ENCODE measurements around the gene TMPRSS2. TPM values are rescaled to one million over a fixed set of nuclear protein-coding genes. Genes with fewer than 3 reads are reported as not detected.

Gene TMPRSS2
- total RNA-seq, 1 experiment from 2014 or later, result not detected

GRCh38 chr21:41458121-41458520 is 49.8 kb downstream of the TMPRSS2 start:
- H3K9me3 ChIP-seq (replicated peaks), result no peaks in the 10 kb centered on the region
- no peaks in the 10 kb centered on the region for H3K4me1 ChIP-seq
- H3K27ac ChIP-seq, result no peak overlapping the region
- no peak overlapping the region for H3K4me3 ChIP-seq
- H3K27me3 ChIP-seq, result 0 out of 2 replicates have a peak, but pooled peaks cover 3% of the 10 kb centered on the region
- no peaks in the 10 kb centered on the region for H3K36me3 ChIP-seq
- DNase-seq, result no peak

GRCh38 chr21:41453761-41454160 is 54.2 kb downstream of the TMPRSS2 start:
- H3K27me3 ChIP-seq, result no peaks in the 10 kb centered on the region
- no peak overlapping the region for H3K27ac ChIP-seq
- DNase-seq, result no peak
- no peaks in the 10 kb centered on the region for H3K4me1 ChIP-seq
- H3K36me3 ChIP-seq, result no peaks in the 10 kb centered on the region
- no peaks in the 10 kb centered on the region for H3K9me3 ChIP-seq (replicated peaks)
- no peak overlapping the region for H3K4me3 ChIP-seq

DNA sequence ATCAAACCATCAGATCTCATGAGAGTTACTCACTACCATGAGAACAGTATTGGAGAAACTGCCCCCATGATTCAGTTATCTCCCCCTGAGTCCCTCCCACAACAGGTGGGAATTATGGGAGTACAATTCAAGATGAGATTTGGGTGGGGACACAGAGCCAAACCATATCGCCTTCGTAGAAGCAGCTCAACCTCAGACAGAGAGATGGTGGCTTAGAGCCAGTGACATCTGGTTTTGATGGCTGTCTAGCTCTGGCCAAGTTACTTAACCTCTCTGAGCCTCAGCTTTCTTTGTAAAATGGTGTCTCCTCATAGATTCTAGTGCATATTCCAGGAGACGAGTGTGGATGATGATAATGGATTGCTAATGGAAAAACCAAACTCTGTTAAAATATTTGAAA is 54.8 kb downstream of the TMPRSS2 start:
- no peak overlapping the region for H3K4me3 ChIP-seq
- H3K9me3 ChIP-seq (replicated peaks), result no peaks in the 10 kb centered on the region
- no peaks in the 10 kb centered on the region for H3K4me1 ChIP-seq
- no peaks in the 10 kb centered on the region for H3K27me3 ChIP-seq
- no peak for DNase-seq
- no peaks in the 10 kb centered on the region for H3K36me3 ChIP-seq
- no peak overlapping the region for H3K27ac ChIP-seq

GRCh38 chr21:41451753-41452676 is 55.9 kb downstream of the TMPRSS2 start:
- no peaks in the 10 kb centered on the region for H3K36me3 ChIP-seq
- no peaks in the 10 kb centered on the region for H3K4me1 ChIP-seq
- no peaks in the 10 kb centered on the region for H3K9me3 ChIP-seq (replicated peaks)
- H3K4me3 ChIP-seq, result no peak overlapping the region
- H3K27ac ChIP-seq, result no peak overlapping the region
- no peak for DNase-seq
- H3K27me3 ChIP-seq, result no peaks in the 10 kb centered on the region

DNA sequence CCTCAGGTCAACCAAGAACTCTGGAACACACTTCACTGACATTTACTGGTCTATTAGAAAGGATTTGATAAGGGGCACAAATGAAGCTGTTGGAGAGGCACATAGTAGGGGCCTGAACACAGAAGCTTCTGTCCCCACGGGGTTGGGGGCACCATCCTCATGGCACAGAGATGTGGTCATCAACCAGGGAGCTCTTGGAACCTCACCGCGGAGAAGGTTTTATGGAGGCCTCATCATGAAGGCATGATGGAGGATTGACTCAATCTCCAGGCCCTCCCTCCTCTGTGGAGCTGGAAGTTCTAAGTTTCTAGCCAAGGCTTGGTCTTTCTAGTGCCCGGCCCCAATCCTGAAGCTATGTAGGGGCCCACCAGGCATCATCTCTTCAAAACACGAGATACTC is 58.3 kb downstream of the TMPRSS2 start:
- DNase-seq, result no peak
- Histone ChIP-seq H3K9me3 (replicated peaks) (no peaks in the 10 kb centered on the region), H3K4me1 (0 out of 2 replicates have a peak, but pooled peaks cover 6% of the 10 kb centered on the region), H3K27ac (no peak overlapping the region), H3K27me3 (no peaks in the 10 kb centered on the region), H3K36me3 (no peaks in the 10 kb centered on the region), H3K4me3 (no peak overlapping the region)

DNA sequence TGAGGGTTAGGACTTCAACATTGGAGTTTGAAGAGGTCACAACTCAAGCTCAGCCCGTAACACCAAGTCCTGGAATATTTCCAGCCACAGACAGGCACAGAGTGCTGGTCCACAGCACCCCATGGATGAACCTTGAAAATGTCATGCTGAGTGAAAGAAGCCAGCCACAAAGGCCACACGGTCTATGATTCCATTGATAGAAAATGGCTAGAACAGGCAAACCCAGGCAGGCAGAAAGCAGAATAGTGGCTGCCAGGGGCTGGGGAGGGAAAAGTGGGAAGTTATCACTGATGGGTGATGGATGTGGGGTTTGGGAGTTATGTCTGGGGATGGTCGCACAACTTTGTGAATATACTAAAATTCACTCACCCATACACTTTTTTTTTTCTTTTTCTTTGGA is 60.6 kb downstream of the TMPRSS2 start:
- no peak for DNase-seq
- H3K27ac ChIP-seq, result no peak overlapping the region
- H3K4me1 ChIP-seq, result 0 out of 2 replicates have a peak, but pooled peaks cover 6% of the 10 kb centered on the region
- no peak overlapping the region for H3K4me3 ChIP-seq
- H3K27me3 ChIP-seq, result no peaks in the 10 kb centered on the region
- no peaks in the 10 kb centered on the region for H3K36me3 ChIP-seq
- no peaks in the 10 kb centered on the region for H3K9me3 ChIP-seq (replicated peaks)

DNA sequence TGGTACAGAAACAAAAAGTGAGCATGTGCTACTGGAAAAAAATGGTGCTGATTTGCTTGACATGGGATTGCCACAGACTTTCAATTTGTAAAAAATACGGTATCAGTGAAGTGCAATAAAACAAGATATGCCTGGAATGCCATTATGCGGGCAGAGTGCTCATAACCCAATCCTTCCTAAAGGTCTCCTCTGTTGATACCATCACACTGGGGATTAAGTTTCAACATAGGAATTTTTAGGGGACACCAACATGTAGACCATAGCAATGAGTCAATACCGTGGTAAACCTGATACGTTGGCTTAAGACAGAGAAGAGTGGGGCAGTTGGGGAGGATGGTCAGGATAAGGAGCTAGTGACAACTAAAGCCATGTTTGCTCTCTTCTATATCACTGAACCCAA is 61.4 kb downstream of the TMPRSS2 start:
- no peak overlapping the region for H3K4me3 ChIP-seq
- no peaks in the 10 kb centered on the region for H3K36me3 ChIP-seq
- 0 out of 2 replicates have a peak, but pooled peaks cover 6% of the 10 kb centered on the region for H3K4me1 ChIP-seq
- DNase-seq, result peak; percentile 7 to 23
- H3K27ac ChIP-seq, result no peak overlapping the region
- H3K9me3 ChIP-seq (replicated peaks), result no peaks in the 10 kb centered on the region
- no peaks in the 10 kb centered on the region for H3K27me3 ChIP-seq

DNA sequence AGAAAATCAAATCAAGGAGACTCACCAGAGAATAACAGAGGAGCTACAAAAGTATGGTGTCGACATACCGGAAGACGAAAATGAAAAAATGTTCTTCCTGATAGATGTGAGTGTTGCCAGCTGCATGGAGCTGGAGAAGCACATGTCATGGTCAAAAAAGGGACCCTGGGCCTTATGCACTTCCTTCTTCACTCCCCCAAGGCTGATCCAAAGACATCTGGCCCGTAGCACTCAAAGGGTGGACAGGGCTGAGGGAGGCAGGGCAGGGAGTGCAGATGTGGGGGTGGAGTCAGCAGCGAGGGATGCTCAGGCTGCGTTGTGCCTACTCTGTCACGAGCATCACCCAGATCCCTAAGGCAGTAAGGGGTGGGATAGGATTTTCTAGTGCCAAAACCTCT is 62.5 kb downstream of the TMPRSS2 start:
- Histone ChIP-seq H3K9me3 (replicated peaks) (no peaks in the 10 kb centered on the region), H3K27me3 (no peaks in the 10 kb centered on the region), H3K27ac (no peak overlapping the region), H3K36me3 (no peaks in the 10 kb centered on the region), H3K4me3 (no peak overlapping the region), H3K4me1 (0 out of 2 replicates have a peak, but pooled peaks cover 6% of the 10 kb centered on the region)
- DNase-seq, result no peak

- H3K27ac ChIP-seq, result no peak overlapping the region
- H3K36me3 ChIP-seq, result no peaks in the 10 kb centered on the region
- no peaks in the 10 kb centered on the region for H3K9me3 ChIP-seq (replicated peaks)
- H3K4me1 ChIP-seq, result 0 out of 2 replicates have a peak, but pooled peaks cover 6% of the 10 kb centered on the region
- DNase-seq, result no peak
- no peak overlapping the region for H3K4me3 ChIP-seq
- no peaks in the 10 kb centered on the region for H3K27me3 ChIP-seq
These were observed 63.1 kb downstream of the TMPRSS2 start for GRCh38 chr21:41444703-41445464.

GRCh38 chr21:41443562-41443961 is 64.4 kb downstream of the TMPRSS2 start:
- Histone ChIP-seq H3K27me3 (no peaks in the 10 kb centered on the region), H3K36me3 (no peaks in the 10 kb centered on the region), H3K9me3 (replicated peaks) (no peaks in the 10 kb centered on the region), H3K4me1 (0 out of 2 replicates have a peak, but pooled peaks cover 6% of the 10 kb centered on the region), H3K4me3 (no peak overlapping the region), H3K27ac (no peak overlapping the region)
- DNase-seq, result no peak

DNA sequence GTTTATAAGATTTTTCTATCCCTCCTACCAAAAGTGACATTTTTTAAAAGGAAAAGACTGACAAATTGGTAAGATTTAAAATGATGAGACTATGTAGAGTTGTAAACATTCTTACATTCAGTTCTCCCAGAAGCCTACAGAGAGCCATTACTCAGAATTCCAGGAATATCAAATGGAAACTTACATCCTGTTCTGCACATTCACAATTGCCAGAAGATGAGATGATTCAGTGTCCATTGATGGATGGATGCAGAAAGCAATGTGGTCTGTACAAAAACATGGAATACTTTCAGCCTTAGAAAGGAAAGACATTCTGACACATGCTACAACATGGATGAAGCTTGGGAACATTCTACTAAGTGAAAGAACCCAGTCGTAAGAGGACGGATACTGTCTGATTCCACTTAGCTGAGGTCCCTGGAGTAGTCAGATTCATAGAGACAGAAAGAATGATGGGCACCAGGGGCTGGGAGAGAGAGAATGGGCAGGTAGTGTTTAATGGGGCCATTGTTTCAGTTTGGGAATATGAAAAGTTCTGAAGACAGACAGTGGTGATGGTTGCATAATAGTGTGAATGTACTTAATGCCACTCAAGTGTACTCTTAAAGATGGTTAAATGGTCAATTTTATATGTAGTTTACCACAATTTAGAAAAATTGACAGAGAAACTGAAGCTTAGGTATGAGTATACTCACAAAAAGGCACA is 65.3 kb downstream of the TMPRSS2 start:
- Histone ChIP-seq H3K4me1 (0 out of 2 replicates have a peak, but pooled peaks cover 6% of the 10 kb centered on the region), H3K4me3 (no peak overlapping the region), H3K27me3 (peaks cover 4% of the 10 kb centered on the region; the same call in 1 of the 2 replicates), H3K36me3 (no peaks in the 10 kb centered on the region), H3K9me3 (replicated peaks) (no peaks in the 10 kb centered on the region), H3K27ac (no peak overlapping the region)
- no peak for DNase-seq

- peaks cover 4% of the 10 kb centered on the region; the same call in 1 of the 2 replicates for H3K27me3 ChIP-seq
- no peak overlapping the region for H3K27ac ChIP-seq
- 0 out of 2 replicates have a peak, but pooled peaks cover 3% of the 10 kb centered on the region for H3K4me1 ChIP-seq
- H3K4me3 ChIP-seq, result no peak overlapping the region
- H3K36me3 ChIP-seq, result no peaks in the 10 kb centered on the region
- no peak for DNase-seq
- no peaks in the 10 kb centered on the region for H3K9me3 ChIP-seq (replicated peaks)
These were observed 66.4 kb downstream of the TMPRSS2 start for GRCh38 chr21:41441546-41441945.

DNA sequence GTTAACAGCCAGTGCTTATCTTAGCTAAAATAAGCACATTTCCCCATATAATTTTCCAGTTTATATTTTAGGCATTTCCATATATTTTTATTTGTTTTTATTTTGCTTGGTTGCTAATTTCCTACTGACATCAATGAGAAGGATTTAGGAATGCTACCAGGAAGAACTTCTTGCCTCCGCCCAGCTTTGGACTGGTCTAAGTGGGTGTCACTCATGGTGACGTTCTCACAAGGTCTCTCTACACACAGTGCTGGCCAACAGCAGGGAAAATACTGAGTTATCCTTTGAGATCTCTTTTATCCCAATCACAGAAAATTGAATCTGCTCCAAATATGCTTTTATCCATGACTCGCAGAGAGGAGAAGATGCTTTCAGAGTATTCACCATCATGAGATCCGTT is 68.7 kb downstream of the TMPRSS2 start:
- Histone ChIP-seq H3K27me3 (peaks cover 4% of the 10 kb centered on the region; the same call in 1 of the 2 replicates), H3K4me1 (no peaks in the 10 kb centered on the region), H3K27ac (no peak overlapping the region), H3K9me3 (replicated peaks) (no peaks in the 10 kb centered on the region), H3K36me3 (no peaks in the 10 kb centered on the region), H3K4me3 (no peak overlapping the region)
- no peak for DNase-seq

DNA sequence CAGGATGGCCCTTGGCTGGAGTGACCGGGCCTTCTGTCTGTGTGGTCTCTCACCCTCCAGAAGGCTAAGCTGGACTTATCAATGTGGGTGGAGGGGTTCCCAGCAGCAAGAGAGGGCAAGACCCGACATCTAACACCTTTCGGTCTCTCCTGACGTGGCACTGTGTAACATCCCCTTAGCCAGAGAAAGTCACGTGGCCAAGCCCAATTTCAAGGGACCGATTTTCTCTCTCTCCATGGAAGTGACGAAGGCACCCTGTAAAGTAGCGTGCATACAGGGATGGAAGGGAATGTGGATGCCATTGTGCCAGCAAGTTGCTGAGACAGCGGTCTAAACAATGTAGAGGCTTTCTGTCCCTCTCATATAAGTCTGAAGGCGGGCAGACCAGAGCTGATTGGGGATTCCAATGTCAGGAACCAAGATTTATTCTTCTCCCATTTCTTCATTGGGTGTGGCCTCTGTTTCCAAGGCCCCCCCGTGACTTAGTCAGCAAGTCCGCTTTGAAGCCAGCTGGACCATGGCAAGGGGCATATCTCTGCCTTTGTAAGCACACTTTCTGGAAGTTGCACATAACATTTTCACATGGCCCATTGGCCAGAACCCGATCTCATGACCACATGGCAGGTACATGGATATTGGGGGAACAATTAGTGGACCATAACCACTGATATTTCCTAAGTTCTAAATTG is 69.4 kb downstream of the TMPRSS2 start:
- no peak for DNase-seq
- no peak overlapping the region for H3K27ac ChIP-seq
- peaks cover 4% of the 10 kb centered on the region; the same call in 1 of the 2 replicates for H3K27me3 ChIP-seq
- no peaks in the 10 kb centered on the region for H3K4me1 ChIP-seq
- H3K4me3 ChIP-seq, result no peak overlapping the region
- no peaks in the 10 kb centered on the region for H3K9me3 ChIP-seq (replicated peaks)
- no peaks in the 10 kb centered on the region for H3K36me3 ChIP-seq

All from SJCRH30 (cell line).